ENCODE data around the gene TIGIT. TPM values are rescaled to one million over a fixed set of nuclear protein-coding genes. Genes with fewer than 3 reads are reported as not detected.

TIGIT gene
- total RNA-seq, 1 experiment from 2014 or later = not detected

- no CpG with 5 or more reads among the region's 2 CpGs for WGBS (ENCODE audit: extremely low coverage, insufficient read length, low lambda C conversion rate)
- Histone ChIP-seq H4K5ac (ENCODE audit: insufficient read length, low read depth, low read length) (no peak overlapping the region), H3K4me1 (ENCODE audit: insufficient read depth, low read length) (peaks cover 4% of the 10 kb centered on the region; the same call in 1 of the 2 replicates), H3K27ac (ENCODE audit: insufficient read length, low read depth, low read length) (no peak overlapping the region), H3K4me2 (ENCODE audit: insufficient read depth, insufficient read length, low read length) (no peak overlapping the region), H2BK12ac (ENCODE audit: insufficient read length, low read depth, low read length) (no peak overlapping the region), H3K14ac (ENCODE audit: insufficient read depth, low read length) (no peak overlapping the region), H3K27me3 (ENCODE audit: insufficient read depth, low read length) (no peaks in the 10 kb centered on the region), H4K91ac (ENCODE audit: insufficient read length, low read depth, low read length) (no peak overlapping the region), H3K9ac (ENCODE audit: extremely low read depth, insufficient read length, low read length) (no peak overlapping the region), H2BK15ac (ENCODE audit: low read depth, low read length) (no peak overlapping the region), H3K9me3 (ENCODE audit: control insufficient read depth, low read depth, low read length) (no peaks in the 10 kb centered on the region), H3T11ph (ENCODE audit: low read length) (no peak overlapping the region), H3K23me2 (ENCODE audit: insufficient read length, low read depth, low read length, poor library complexity, severe bottlenecking) (no peaks in the 10 kb centered on the region), H2AFZ (ENCODE audit: low read length) (no peak overlapping the region), H3K4ac (ENCODE audit: low read depth, low read length) (no peak overlapping the region), H3K79me2 (ENCODE audit: insufficient read depth, low read length) (no peaks in the 10 kb centered on the region), H4K8ac (replicated peaks; ENCODE audit: insufficient read length, low read depth, low read length) (no peak overlapping the region), H4K20me1 (ENCODE audit: control insufficient read depth, insufficient read depth, insufficient read length) (no peaks in the 10 kb centered on the region), H2BK20ac (ENCODE audit: low read depth, low read length, poor library complexity, severe bottlenecking) (no peak overlapping the region), H3K23ac (ENCODE audit: insufficient read length, low read depth, low read length) (no peak overlapping the region), H3K79me1 (ENCODE audit: insufficient read depth, low read depth, low read length, poor library complexity, severe bottlenecking) (no peaks in the 10 kb centered on the region), H2AK5ac (ENCODE audit: insufficient read length, low read length) (no peak overlapping the region), H3K18ac (ENCODE audit: insufficient read length, low read depth, low read length) (no peak overlapping the region), H2BK120ac (ENCODE audit: low read depth, low read length, poor library complexity, severe bottlenecking) (no peak overlapping the region), H2BK5ac (ENCODE audit: insufficient read length, low read length) (no peak overlapping the region), H3K56ac (ENCODE audit: insufficient read length, low read depth, low read length) (no peak overlapping the region)
- no peak for DNase-seq
- Mint-ChIP-seq H3K27ac (no peak overlapping the region), H3K4me1 (peaks cover 4 to 8% of the 10 kb centered on the region in 2 experiments), H3K4me3 (no peak overlapping the region), H3K36me3 (ENCODE audit: insufficient read depth in 1 of 3, low read depth in 3 of 3) (no peaks in the 10 kb centered on the region; a peak in 2 of 7 replicates), H3K9me3 (no peaks in the 10 kb centered on the region; a peak in 1 of 5 replicates), H3K27me3 (ENCODE audit: low read depth) (no peaks in the 10 kb centered on the region)
- no peak for TF ChIP-seq CTCF (conservative IDR thresholded peaks at IDR 0.05)
Observed at GRCh38 chr3:114286266-114286665, 7.6 kb upstream of the TIGIT start.
